Mesothelial cell of epicardium (in vitro differentiated cells): ENCODE data around the gene BCL11B. TPM values are rescaled to one million over a fixed set of nuclear protein-coding genes. Genes with fewer than 3 reads are reported as not detected.

Source experiments
- DNase-seq, 2 experiments: peaks; one replicate each; pipeline ENCODE4 v3.0.0; 2021; ENCODE audit warnings: low spot score in 2 of 2; ENCODE audit not compliant: unreplicated experiment in 2 of 2
- H3K27ac Mint-ChIP-seq: 2 replicates; pipeline ENCODE4 v1.8.0; 2021; ENCODE audit warnings: mixed read lengths
- H3K27me3 Mint-ChIP-seq: 2 replicates; pipeline ENCODE4 v1.8.0; 2021; ENCODE audit warnings: low read depth, mixed read lengths
- H3K36me3 Mint-ChIP-seq: 2 replicates; pipeline ENCODE4 v1.8.0; 2021; ENCODE audit warnings: mixed read lengths
- H3K4me1 Mint-ChIP-seq: 2 replicates; pipeline ENCODE4 v1.8.0; 2021; ENCODE audit warnings: mixed read lengths
- H3K4me3 Mint-ChIP-seq: 2 replicates; pipeline ENCODE4 v1.8.0; 2021; ENCODE audit warnings: mild to moderate bottlenecking, moderate library complexity, mixed read lengths
- H3K9me3 Mint-ChIP-seq: 2 replicates; pipeline ENCODE4 v1.8.0; 2021; ENCODE audit warnings: mixed read lengths
- CTCF ChIP-seq: fragments of 200-600 bp; sonication (generic); IDR thresholded peaks from one replicate; pipeline ENCODE4 v1.5.0; 2021; ENCODE audit warnings: antibody characterized with exemption; ENCODE audit not compliant: unreplicated experiment
- total RNA-seq: library from RNA; stranded (reverse); gene quantifications from 3 replicates; pipeline ENCODE4 v1.2.1, GENCODE V29; 2021

BCL11B gene
- total RNA-seq, 1 donor from 2014 or later: 11.8 TPM

- Mint-ChIP-seq H3K4me3 (no peak overlapping the region), H3K9me3 (no peaks in the 10 kb centered on the region), H3K27me3 (no peaks in the 10 kb centered on the region), H3K36me3 (no peaks in the 10 kb centered on the region), H3K4me1 (no peaks in the 10 kb centered on the region), H3K27ac (no peak overlapping the region)
- no peak for TF ChIP-seq CTCF
- DNase-seq: no peak
Observed at GRCh38 chr14:99289394-99290189, 17.6 kb upstream of the BCL11B start.

- Mint-ChIP-seq H3K27me3 (no peaks in the 10 kb centered on the region), H3K36me3 (no peaks in the 10 kb centered on the region), H3K27ac (no peak overlapping the region), H3K4me1 (peaks cover 2% of the 10 kb centered on the region), H3K9me3 (no peaks in the 10 kb centered on the region), H3K4me3 (no peak overlapping the region)
- no peak for DNase-seq
- TF ChIP-seq CTCF: no peak
Observed at GRCh38 chr14:99288948-99289347, 17.0 kb upstream of the BCL11B start.

GRCh38 chr14:99287269-99287942 lies 15.4 kb upstream of the BCL11B start:
- no peaks in the 10 kb centered on the region for H3K36me3 Mint-ChIP-seq
- H3K27ac Mint-ChIP-seq: no peak overlapping the region
- H3K4me1 Mint-ChIP-seq: peaks cover 2% of the 10 kb centered on the region
- H3K4me3 Mint-ChIP-seq: no peak overlapping the region
- H3K27me3 Mint-ChIP-seq: no peaks in the 10 kb centered on the region
- DNase-seq: no peak
- H3K9me3 Mint-ChIP-seq: no peaks in the 10 kb centered on the region
- TF ChIP-seq CTCF: no peak

GRCh38 chr14:99286761-99287160 lies 14.8 kb upstream of the BCL11B start:
- no peaks in the 10 kb centered on the region for H3K27me3 Mint-ChIP-seq
- TF ChIP-seq CTCF: no peak
- peaks cover 2% of the 10 kb centered on the region for H3K4me1 Mint-ChIP-seq
- H3K36me3 Mint-ChIP-seq: no peaks in the 10 kb centered on the region
- H3K9me3 Mint-ChIP-seq: no peaks in the 10 kb centered on the region
- no peak for DNase-seq
- no peak overlapping the region for H3K27ac Mint-ChIP-seq
- H3K4me3 Mint-ChIP-seq: no peak overlapping the region

GRCh38 chr14:99284254-99285004 lies 12.4 kb upstream of the BCL11B start:
- Mint-ChIP-seq H3K27me3 (peaks cover 2% of the 10 kb centered on the region), H3K27ac (no peak overlapping the region), H3K9me3 (no peaks in the 10 kb centered on the region), H3K4me1 (peaks cover 2% of the 10 kb centered on the region), H3K4me3 (no peak overlapping the region), H3K36me3 (no peaks in the 10 kb centered on the region)
- no peak for TF ChIP-seq CTCF
- DNase-seq: no peak
